ENCODE results near the gene TMEM150A. TPM values are rescaled to one million over a fixed set of nuclear protein-coding genes. Genes with fewer than 3 reads are reported as not detected.

TMEM150A gene
- total and polyA plus RNA-seq, 2 of the 4 experiments (the other 2 are of a cell fraction): 4.8 to 16.3 TPM

- intact Hi-C loops (cut with micrococcal nuclease) (loop anchor here (2.0 kb wide), 1 partner anchor 24 kb away; the partner anchor contains the start of gene GGCX), dilution Hi-C loops (cut with HindIII; ENCODE audit: low sequenced_read_pairs, unreplicated experiment) (no loop called here)
- BruUV-seq (replicated peaks): no TSS peak
These were observed 17.4 kb downstream of the TMEM150A start for GRCh38 chr2:85584857-85585780.

More at GRCh38 chr2:85584857-85585780, 17.4 kb downstream of the TMEM150A start:
- POLR2A ChIA-PET (ENCODE audit: unreplicated experiment): no interaction called here
- Histone ChIP-seq H3K14ac (replicated peaks; ENCODE audit: low read depth, low read length) (peak overlapping the region; percentile 94), H2BK15ac (ENCODE audit: low read depth, low read length) (peak overlapping the region; percentile 58; the same call in 2 of the 3 replicates), H3K9ac (ENCODE audit: low read depth, low read length) (peak overlapping the region; percentile 69), H3K9me3 (ENCODE audit: control insufficient read depth, insufficient read depth, low read length) (no peaks in the 10 kb centered on the region), H3K4me3 (ENCODE audit: insufficient read depth, low read depth, low read length) (peak overlapping the region; percentile 50), H3K9me1 (ENCODE audit: insufficient read depth, low read length) (peaks cover 21% of the 10 kb centered on the region), H3K18ac (ENCODE audit: low read depth, low read length) (peak overlapping the region; percentile 65), H3K4me2 (ENCODE audit: low read depth, low read length) (peak overlapping the region; percentile 74), H2BK5ac (ENCODE audit: low read depth, low read length, poor library complexity, severe bottlenecking) (peak overlapping the region; percentile 94), H3K79me1 (ENCODE audit: low read depth in 1 of 2, low read length in 2 of 2) (peaks cover 6 to 48% of the 10 kb centered on the region in 2 experiments; a peak in 2 of 4 replicates), H2BK20ac (ENCODE audit: low read depth, low read length) (peak overlapping the region; percentile 89), H2BK120ac (ENCODE audit: low read depth, low read length) (peak overlapping the region; percentile 91), H4K8ac (ENCODE audit: low read depth in 2 of 2, low read length in 2 of 2) (peak overlapping the region; percentile 42 to 97), H3K23ac (ENCODE audit: low read depth, low read length) (peak overlapping the region; percentile 98), H3K4ac (ENCODE audit: low read depth, low read length) (peak overlapping the region; percentile 97), H2AK9ac (replicated peaks; ENCODE audit: low read depth, low read length, poor library complexity) (peak overlapping the region; percentile 95), H3K36me3 (ENCODE audit: control insufficient read depth, insufficient read depth, low read length) (no peaks in the 10 kb centered on the region), H3K56ac (ENCODE audit: extremely low read depth, insufficient read depth, low read length) (peak overlapping the region; percentile 54), H2AFZ (replicated peaks; ENCODE audit: low read length, poor library complexity) (peak overlapping the region; percentile 94), H4K5ac (ENCODE audit: low read depth, low read length) (peak overlapping the region; percentile 81), H4K91ac (ENCODE audit: insufficient read depth, low read depth, low read length) (peak overlapping the region; percentile 92), H2AK5ac (ENCODE audit: low read depth, low read length) (peak overlapping the region; percentile 98), H3K27me3 (ENCODE audit: control insufficient read depth, insufficient read depth, low read length) (no peaks in the 10 kb centered on the region), H3K4me1 (ENCODE audit: control insufficient read depth, insufficient read depth, low read length) (peaks cover 26% of the 10 kb centered on the region), H4K20me1 (ENCODE audit: insufficient read depth, low read length) (peaks cover 2% of the 10 kb centered on the region; the same call in 1 of the 2 replicates), H3K27ac (ENCODE audit: insufficient read depth, low read length) (peak overlapping the region; percentile 90)
- TF ChIP-seq FOS (IDR thresholded peaks at IDR 0.05; ENCODE audit: low read depth, low read length) (peak; percentile 34; the same call in 1 of the 2 replicates), MXI1 (IDR thresholded peaks at IDR 0.05; ENCODE audit: borderline replicate concordance, low read depth, low read length) (no peak), BHLHE40 (IDR thresholded peaks at IDR 0.05; ENCODE audit: low read depth, low read length) (peak; percentile 14; the same call in 1 of the 2 replicates)
- in situ Hi-C loops (cut with MboI; ENCODE audit: low sequenced_read_pairs): no loop called here
- ATAC-seq (ENCODE audit: low read depth) (peak; percentile 69), DNase-seq (peak; percentile 63)
- 50% methylated on average over 1 of the region's 9 CpGs; no CpG with 5 or more reads in 1 of the 2 experiments for WGBS, 2 experiments (ENCODE audit: extremely low coverage in 2 of 2, insufficient read length in 1 of 2)
- CTCF ChIA-PET: no interaction called here

All from IMR-90 (cell line).